Tongue (tissue), 2 donors: ENCODE measurements around the gene FAM110D. TPM values are rescaled to one million over a fixed set of nuclear protein-coding genes. Genes with fewer than 3 reads are reported as not detected.

Experiments
- DNase-seq: peaks from one replicate; pipeline ENCODE4 v3.0.0-alpha.2; 2015
- total RNA-seq: library from RNA; depleted of rRNA; stranded (reverse); fragments of >200 nt; gene quantifications from one replicate; pipeline ENCODE4 v1.2.3, GENCODE V29; 2014

The FAM110D gene
- total RNA-seq, 1 donor from 2014 or later, result 1.5 TPM

DNA sequence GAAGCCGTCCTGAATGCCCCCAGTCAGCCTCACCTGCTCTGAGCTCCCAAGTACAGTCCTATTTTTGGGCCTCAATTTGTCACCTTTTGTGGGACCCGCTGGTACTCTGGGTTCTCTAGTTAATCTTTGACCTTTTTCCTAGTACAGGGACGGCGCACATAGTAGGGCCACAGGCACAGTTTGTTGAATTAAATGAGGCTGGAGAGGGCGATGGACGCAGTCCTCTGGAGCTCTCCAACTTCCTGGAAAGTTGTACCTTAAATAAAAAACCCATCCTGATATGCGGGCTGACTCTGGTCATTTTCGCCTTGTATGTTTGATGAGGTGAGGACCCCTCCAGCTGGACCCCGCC is 4.8 kb downstream of the FAM110D start:
- no peak for DNase-seq

DNA sequence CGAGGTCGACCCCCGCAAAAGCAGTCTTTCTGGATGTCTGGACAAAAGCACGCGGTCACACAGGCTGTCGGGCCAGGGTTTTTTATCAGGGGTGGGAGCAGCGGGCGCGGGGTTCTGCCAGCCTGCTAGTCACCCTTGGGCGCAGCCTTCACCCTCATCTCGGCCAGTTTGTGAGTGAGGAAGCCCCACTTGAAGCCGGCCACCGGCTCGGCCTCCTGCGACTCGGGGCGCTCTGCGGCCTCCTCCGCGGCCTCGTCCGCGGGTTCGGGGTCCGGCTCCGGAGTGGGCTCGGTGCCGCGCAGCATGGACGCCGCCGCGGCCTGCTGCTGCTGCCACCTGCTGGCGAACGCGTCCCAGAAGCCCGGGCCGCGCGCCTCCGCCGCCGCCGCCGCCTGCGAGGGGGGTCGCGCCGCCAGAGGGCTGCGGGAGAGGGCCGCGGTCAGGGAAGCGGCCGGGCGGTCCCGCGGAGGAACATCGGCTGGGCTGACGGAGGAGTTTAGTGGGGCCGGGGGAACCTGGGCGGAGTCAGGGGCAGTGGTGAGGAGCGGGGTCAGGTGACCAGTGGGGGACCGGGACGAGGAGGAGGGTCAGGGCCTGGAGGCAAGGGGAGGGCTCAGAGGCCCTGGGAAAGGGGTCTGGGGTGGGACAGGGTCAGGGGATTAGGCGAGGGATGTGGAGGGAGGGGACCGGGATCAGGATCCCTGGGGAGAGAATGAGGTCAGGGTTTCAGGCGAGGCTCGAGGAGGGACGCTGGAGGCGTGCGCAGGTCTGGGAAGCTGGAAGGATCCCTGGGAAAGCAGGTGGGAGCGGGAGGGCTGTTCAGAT is 5.4 kb downstream of the FAM110D start:
- peak; percentile 65 for DNase-seq

GRCh38 chr1:26164861-26165842 is 6.3 kb downstream of the FAM110D start:
- no peak for DNase-seq

DNA sequence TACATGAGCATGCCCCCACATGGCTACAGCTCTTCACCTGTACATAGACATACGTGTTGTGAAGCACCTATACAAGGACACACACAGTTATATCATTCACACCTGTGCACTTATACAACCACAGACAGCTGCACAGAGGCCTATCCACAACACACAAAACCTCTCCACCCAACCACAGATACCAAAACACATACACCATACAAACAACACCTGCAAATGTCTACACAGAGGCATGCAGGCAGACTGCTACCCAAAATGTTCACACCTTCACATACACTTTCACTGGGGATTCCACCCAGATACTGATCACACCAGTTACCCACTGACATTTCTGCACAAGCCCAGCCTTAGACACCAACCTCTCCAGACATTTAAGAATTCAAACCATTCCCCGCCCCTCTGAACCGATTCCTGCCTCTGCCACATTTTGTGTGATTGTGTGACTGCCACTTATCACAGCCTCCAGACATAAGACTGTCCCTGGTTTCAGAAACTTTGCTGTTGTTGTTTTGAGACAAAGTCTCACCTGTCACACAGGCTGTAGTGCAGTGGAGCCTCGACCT is 7.9 kb downstream of the FAM110D start:
- DNase-seq, result no peak

DNA sequence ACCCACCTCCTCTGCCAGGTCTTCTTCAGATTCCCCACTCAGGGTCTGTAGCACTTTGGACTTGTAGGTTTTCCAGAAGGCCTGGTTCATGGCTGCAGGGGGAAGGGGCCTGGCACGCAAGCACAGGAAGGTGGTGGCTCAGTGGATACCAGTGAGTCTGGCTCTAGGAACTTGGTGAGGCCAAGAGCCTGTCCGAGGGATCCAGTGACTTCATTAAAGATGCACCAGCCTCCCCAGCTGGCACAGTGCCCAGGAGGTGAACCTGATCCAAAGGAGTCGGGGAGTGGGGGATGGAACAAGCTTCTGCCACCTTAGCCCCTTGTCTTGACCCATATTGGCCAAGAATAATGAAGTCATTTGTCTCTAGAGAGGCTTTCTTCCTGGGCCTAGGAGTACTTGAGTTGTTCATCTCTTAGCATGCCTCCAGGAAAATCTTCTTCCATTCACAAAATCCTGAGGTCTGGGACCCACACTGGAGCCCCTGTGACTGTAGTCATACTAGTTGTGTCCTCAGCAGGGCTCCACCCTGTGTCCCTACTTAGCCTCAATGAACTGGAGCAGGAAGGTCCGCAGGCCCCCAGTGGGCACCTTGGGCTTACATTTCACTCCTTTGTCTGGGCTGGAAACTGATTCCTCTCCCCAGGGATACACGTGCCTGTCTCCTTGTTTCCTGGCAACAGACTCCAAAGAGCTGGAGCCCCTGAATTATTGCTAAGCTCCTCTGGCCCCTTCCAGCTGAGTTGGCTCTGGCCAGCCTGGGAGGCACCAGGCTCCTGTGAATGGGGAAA is 9.7 kb downstream of the FAM110D start, which contains the start of gene C1orf232:
Gene C1orf232 (minus strand): TSS at position 554 of the 788 bp plus-strand sequence. CDS start 464 bp downstream, at position 90.
- no peak for DNase-seq

DNA sequence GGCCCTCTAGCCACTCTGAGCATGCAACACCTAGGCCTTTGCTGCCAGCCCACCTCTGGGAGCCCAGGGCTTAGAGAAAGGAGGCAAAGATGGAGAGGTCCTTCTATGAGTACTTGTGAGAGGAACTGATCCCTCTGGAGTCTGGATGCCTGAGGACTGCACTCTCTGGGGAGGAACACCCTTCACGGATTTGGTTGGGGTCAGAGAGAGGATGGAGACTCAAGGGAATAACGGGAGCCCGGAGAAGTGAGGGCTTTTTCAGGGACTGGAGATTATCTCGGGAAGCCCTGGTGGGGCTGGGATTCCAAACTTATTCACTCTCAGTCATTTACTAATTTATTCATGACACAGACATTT is 10.3 kb downstream of the FAM110D start:
- DNase-seq, result no peak

DNA sequence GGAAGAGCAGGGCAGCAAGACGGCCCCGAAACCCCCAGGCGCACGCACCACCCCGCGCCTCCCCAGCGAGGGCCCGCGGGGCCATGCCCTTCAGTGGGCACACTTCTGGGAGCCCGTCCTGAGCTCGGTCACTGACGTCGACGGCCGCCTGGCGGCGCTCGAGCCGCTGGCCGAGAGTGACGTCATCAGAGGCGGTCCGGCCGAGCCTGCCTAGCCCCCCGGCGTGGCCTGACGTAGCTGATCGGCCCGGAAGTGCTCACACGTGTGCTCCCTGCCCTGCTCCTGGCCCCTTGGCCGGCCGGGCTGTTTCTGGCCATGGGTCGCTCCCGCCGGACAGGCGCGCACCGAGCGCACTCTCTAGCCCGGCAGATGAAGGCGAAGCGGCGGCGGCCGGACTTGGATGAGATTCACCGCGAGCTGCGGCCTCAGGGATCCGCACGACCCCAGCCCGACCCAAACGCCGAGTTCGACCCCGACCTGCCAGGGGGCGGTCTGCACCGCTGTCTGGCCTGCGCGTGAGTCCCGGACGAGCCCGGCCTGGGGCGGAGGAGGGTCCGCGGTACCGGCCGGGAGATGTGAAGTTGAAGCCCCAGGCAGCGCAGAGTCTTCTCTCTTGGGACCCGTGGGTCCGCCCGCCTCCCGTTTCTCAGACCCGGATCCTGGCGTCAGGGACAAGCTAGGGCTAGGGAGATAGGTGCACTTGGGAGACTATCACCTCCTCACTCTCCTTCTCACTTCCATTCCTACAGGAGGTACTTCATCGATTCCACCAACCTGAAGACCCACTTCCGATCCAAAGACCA is 11.0 kb downstream of the FAM110D start, which contains the start of gene ZNF593:
Gene ZNF593 (plus strand): TSS at position 240 of the 803 bp plus-strand sequence. CDS start 76 bp downstream, at position 316.
- peak; percentile 95 for DNase-seq

DNA sequence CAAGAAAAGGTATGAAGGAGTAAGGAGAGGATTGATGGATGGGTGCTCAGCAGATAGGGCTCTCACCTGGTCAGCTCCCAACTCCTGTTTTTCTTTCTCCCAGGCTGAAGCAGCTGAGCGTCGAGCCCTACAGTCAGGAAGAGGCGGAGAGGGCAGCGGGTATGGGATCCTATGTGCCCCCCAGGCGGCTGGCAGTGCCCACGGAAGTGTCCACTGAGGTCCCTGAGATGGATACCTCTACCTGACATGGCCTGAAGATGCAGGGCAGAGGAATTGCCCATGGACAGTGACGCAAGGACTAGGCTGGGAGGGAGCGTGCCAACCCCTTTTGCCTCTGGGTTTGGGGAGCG is 11.6 kb downstream of the FAM110D start:
- DNase-seq, result no peak

GRCh38 chr1:26171084-26172072 is 12.5 kb downstream of the FAM110D start, which contains the start of gene ZNF593OS:
ZNF593OS (minus strand) TSS chr1:26171832; CDS start chr1:26171661, 171 bp downstream.
- DNase-seq, result no peak

DNA sequence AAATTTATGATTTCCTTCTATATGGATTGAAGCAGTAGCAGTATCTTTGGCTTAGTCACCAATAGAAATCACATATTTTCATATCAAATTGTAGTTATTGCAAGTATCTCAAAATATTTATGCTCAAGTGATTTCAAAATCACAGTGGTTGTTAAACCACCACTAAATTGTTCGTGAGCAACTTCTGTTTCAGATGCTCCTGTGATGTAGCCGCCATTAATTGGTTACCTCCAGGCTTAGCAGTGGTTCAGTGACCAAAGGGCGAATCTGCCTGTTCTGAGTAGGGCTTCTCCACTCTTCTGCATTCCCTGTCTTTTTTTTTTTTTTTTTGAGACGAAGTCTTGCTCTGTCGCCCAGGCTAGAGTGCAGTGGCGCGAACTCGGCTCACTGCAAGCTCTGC is 16.5 kb downstream of the FAM110D start:
- no peak for DNase-seq

DNA sequence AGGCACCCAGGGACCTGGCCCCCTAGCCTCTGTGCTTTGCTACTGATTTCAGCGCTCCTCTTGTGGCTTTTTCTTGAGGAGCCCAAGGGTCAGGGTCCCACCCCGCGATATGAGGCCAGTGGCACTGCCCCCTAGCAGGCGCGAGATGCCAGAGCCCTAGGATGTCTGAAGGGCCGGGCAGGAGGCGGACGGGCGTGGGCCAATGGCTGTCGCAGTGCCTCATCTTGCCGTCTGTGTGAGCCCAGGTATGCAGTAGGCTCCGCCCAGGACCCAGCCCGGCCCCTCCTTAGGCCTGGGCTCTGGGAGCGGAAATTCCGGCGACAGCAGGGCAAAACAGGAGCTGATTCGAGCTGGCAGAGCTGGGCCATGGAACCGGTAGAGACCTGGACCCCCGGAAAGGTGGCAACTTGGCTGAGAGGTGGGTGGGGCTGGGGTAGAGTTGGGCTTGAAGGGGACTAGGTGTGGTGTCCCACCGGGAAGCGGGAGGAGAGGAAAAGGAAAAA is 18.4 kb downstream of the FAM110D start, which contains the start of gene CNKSR1:
Gene CNKSR1 (plus strand): TSS at position 310 of the 503 bp plus-strand sequence. CDS start 57 bp downstream, at position 367.
- no peak for DNase-seq

- no peak for DNase-seq
These were observed 21.2 kb downstream of the FAM110D start for GRCh38 chr1:26180010-26180506.

DNA sequence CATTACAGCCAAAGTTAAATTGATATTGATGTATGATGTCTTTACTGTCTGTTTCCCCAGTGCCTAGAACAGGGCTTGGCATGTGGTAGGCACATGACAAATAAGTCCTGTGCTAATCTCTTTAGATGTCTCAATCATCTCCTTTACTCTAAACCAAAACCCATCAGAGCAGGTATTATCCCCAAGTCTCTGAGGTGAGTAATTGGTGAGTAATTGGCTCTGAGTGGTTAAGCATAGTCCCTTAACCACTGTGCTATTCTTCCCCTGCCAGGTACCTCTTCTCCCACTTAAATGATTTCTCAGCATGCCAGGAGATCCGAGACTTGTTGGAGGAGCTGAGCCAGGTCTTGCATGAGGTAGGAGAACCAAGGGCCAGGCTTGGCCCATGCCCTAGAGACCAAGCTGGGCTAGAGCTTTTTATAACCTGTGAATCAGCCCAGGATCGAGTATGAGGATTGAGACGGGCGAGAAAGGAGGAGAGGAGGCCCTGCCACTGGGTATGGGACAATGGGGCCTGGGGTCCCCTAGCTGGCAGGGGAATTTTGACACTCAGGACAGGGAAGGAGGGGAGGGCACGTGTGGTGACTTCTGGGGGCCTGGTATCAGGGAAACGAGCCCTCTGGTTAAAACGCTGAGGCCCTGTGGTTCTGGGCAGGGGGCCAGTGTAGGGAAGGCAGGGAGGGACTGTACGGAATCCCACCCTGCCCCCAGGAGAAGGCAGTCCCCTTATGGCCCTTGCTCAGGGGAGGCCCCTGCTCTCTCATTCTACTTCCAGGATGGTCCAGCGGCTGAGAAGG is 22.9 kb downstream of the FAM110D start:
- DNase-seq, result no peak

DNA sequence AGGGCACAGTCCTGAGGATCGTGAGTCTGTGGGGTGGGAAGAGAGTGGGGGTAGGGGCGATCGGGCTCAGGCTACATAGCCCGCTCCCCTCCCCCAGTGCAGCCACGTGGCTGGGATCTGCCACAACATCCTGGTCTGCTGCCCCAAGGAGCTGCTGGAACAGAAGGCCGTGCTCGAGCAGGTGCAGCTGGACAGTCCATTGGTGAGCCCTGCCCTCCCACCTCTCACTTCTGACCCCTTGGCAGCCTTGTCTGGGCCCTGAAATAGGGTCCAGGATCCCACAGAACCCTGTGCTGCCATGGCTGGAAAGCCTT is 23.5 kb downstream of the FAM110D start:
- no peak for DNase-seq

DNA sequence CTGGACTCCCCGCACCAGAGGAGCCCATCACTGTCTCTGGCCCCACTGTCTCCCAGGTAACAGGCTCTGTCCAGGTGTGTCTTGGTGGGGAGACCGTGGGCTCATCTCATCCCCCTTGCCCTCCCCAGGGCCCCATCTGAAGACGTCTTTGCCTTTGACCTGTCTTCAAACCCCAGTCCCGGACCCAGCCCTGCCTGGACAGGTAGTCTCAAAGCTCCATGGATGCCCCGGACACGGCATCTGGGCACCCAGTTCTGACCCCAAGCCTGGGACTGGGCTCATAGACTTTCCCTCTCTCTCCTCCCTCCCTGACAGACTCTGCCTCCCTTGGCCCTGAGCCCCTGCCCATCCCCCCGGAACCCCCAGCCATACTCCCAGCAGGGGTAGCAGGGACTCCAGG is 25.2 kb downstream of the FAM110D start:
- DNase-seq, result no peak

DNA sequence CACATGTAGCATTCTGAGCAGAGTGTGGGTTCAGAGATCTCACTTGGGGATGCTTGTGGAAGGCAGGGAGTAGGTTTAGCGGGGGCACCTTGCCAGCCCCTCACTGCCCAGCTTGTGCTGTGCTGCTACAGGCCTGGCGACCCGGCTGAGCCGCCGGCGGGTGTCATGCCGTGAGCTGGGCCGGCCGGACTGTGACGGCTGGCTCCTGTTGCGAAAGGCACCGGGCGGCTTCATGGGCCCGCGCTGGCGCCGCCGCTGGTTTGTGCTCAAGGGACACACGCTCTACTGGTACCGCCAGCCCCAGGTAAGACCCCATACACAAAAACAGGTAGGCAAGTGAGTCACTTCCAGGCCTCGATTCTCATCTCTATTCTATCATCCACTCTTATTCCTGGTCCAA is 26.0 kb downstream of the FAM110D start:
- no peak for DNase-seq

GRCh38 chr1:26187882-26188281 is 29.0 kb downstream of the FAM110D start:
- no peak for DNase-seq

DNA sequence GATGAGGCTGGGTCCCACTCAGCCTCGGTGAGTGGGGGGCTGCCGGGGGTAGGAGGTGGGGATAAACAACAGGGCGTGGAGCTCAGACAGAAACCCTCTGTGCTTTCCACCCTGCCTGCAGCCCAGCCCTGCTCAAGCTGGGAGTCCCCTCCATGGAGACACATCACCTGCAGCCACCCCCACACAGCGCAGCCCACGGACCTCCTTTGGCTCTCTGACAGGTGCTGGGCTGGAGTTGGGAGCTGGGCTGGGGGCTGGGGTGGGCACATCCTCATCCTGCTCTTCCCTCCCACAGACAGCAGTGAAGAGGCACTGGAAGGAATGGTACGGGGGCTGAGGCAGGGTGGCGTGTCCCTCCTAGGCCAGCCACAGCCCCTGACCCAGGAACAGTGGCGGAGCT is 29.6 kb downstream of the FAM110D start:
- no peak for DNase-seq
